ENCODE data around the gene TNIK.

Gene TNIK

GRCh38 chr3:171277456-171278298 lies 182.5 kb downstream of the TNIK start:
- no peak for DNase-seq

- no peak for DNase-seq
These were observed 183.3 kb downstream of the TNIK start for GRCh38 chr3:171276923-171277322.

- no peak for DNase-seq
These were observed 186.0 kb downstream of the TNIK start for GRCh38 chr3:171274222-171274621.

- DNase-seq = no peak
These were observed 189.7 kb downstream of the TNIK start for GRCh38 chr3:171270541-171270940.

GRCh38 chr3:171269542-171269941 lies 190.7 kb downstream of the TNIK start:
- DNase-seq = no peak

- no peak for DNase-seq
These were observed 191.5 kb downstream of the TNIK start for GRCh38 chr3:171268677-171269076.

GRCh38 chr3:171267104-171267503 lies 193.1 kb downstream of the TNIK start:
- no peak for DNase-seq

GRCh38 chr3:171266740-171267073 lies 193.5 kb downstream of the TNIK start:
- no peak for DNase-seq

GRCh38 chr3:171266034-171266739 lies 194.0 kb downstream of the TNIK start:
- no peak for DNase-seq

GRCh38 chr3:171264758-171265157 lies 195.4 kb downstream of the TNIK start:
- no peak for DNase-seq

GRCh38 chr3:171262431-171262830 lies 197.8 kb downstream of the TNIK start:
- no peak for DNase-seq

- DNase-seq = no peak
These were observed 198.7 kb downstream of the TNIK start for GRCh38 chr3:171261487-171261886.

- no peak for DNase-seq
These were observed 199.3 kb downstream of the TNIK start for GRCh38 chr3:171260899-171261298.

- DNase-seq = no peak
These were observed 199.7 kb downstream of the TNIK start for GRCh38 chr3:171260466-171260865.

- no peak for DNase-seq
These were observed 201.9 kb downstream of the TNIK start for GRCh38 chr3:171258316-171258715.

GRCh38 chr3:171257251-171258203 lies 202.7 kb downstream of the TNIK start:
- no peak for DNase-seq

GRCh38 chr3:171256445-171257250 lies 203.6 kb downstream of the TNIK start:
- no peak for DNase-seq

GRCh38 chr3:171255236-171255806 lies 204.9 kb downstream of the TNIK start:
- DNase-seq = no peak

GRCh38 chr3:171254315-171254714 lies 205.9 kb downstream of the TNIK start:
- DNase-seq = no peak

GRCh38 chr3:171251835-171252234 lies 208.4 kb downstream of the TNIK start:
- DNase-seq = no peak

- DNase-seq = no peak
These were observed 209.8 kb downstream of the TNIK start for GRCh38 chr3:171250444-171250843.

GRCh38 chr3:171249245-171249644 lies 211.0 kb downstream of the TNIK start:
- DNase-seq = no peak

Measured in NCI-H187 (cell line).